Endometrium (tissue), 2 donors: ENCODE data around the gene NDFIP2.

Experiments
- FAIRE-seq: peaks from 2 replicates; lab custom pipeline; 2012; peaks lifted over from hg19 to GRCh38; lab: Jason Lieb, UNC
- donor health status: control.
- donor health status: control.

NDFIP2 gene

GRCh38 chr13:79480954-79481684, at the start of gene NDFIP2:
TSS of gene NDFIP2 (plus strand) at chr13:79481155. CDS start at chr13:79481204, 49 bp downstream.
- FAIRE-seq = no peak

GRCh38 chr13:79432086-79432485, 48.9 kb upstream of the NDFIP2 start:
- no peak for FAIRE-seq

- no peak for FAIRE-seq
Observed at GRCh38 chr13:79432992-79433391, 48.0 kb upstream of the NDFIP2 start.

GRCh38 chr13:79434556-79434955, 46.4 kb upstream of the NDFIP2 start:
- no peak for FAIRE-seq

- no peak for FAIRE-seq
Observed at GRCh38 chr13:79435561-79435990, 45.4 kb upstream of the NDFIP2 start.

- FAIRE-seq = no peak
Observed at GRCh38 chr13:79439275-79439674, 41.7 kb upstream of the NDFIP2 start.

- no peak for FAIRE-seq
Observed at GRCh38 chr13:79440958-79441528, 39.9 kb upstream of the NDFIP2 start.

GRCh38 chr13:79442221-79442620, 38.7 kb upstream of the NDFIP2 start:
- FAIRE-seq = no peak

GRCh38 chr13:79442706-79443105, 38.2 kb upstream of the NDFIP2 start:
- FAIRE-seq = no peak

- no peak for FAIRE-seq
Observed at GRCh38 chr13:79445968-79446645, 34.8 kb upstream of the NDFIP2 start.

GRCh38 chr13:79447141-79447540, 33.8 kb upstream of the NDFIP2 start:
- FAIRE-seq = no peak

GRCh38 chr13:79447741-79448140, 33.2 kb upstream of the NDFIP2 start:
- FAIRE-seq = no peak

- no peak for FAIRE-seq
Observed at GRCh38 chr13:79448413-79448812, 32.5 kb upstream of the NDFIP2 start.

- FAIRE-seq = no peak
Observed at GRCh38 chr13:79450110-79450509, 30.8 kb upstream of the NDFIP2 start.

GRCh38 chr13:79451500-79451962, 29.4 kb upstream of the NDFIP2 start:
- FAIRE-seq = no peak

GRCh38 chr13:79452239-79452913, 28.6 kb upstream of the NDFIP2 start:
- FAIRE-seq = no peak

GRCh38 chr13:79455331-79455730, 25.6 kb upstream of the NDFIP2 start:
- no peak for FAIRE-seq

GRCh38 chr13:79456051-79456450, 24.9 kb upstream of the NDFIP2 start:
- FAIRE-seq = no peak

- FAIRE-seq = no peak
Observed at GRCh38 chr13:79456656-79457365, 24.1 kb upstream of the NDFIP2 start.

GRCh38 chr13:79457390-79457789, 23.6 kb upstream of the NDFIP2 start:
- FAIRE-seq = no peak

GRCh38 chr13:79457948-79458347, 23.0 kb upstream of the NDFIP2 start:
- no peak for FAIRE-seq

GRCh38 chr13:79458436-79458835, 22.5 kb upstream of the NDFIP2 start:
- FAIRE-seq = no peak
